GM12878 (cell line): ENCODE results near the gene ARFGAP2. TPM values are rescaled to one million over a fixed set of nuclear protein-coding genes. Genes with fewer than 3 reads are reported as not detected.

Experiments
- ATAC-seq: fragments of 200-7000 bp; cut with Tn5 transposase; 3 replicates; pipeline ENCODE4 v1.9.1; 2020; ENCODE audit warnings: mild to moderate bottlenecking, moderate library complexity
- BruUV-seq: library from RNA; stranded (reverse); fragments of 400-500 nt; replicated peaks from 2 replicates; lab custom pipeline; 2021; lab: Mats Ljungman, UMichigan
- CTCF ChIA-PET: fragments of 300-600 bp; sonication (Branson Sonifier 250); formaldehyde crosslinking; extraction: SDS; loops from one replicate; lab custom pipeline; 2021; ENCODE audit warnings: inconsistent platforms; lab: Yijun Ruan, JAX
- POLR2A ChIA-PET: fragments of 350-600 bp; formaldehyde crosslinking; extraction: SDS; loops from one replicate; lab custom pipeline; 2021; ENCODE audit warnings: inconsistent platforms; lab: Charles Lee
- RAD21 ChIA-PET: fragments of 300-600 bp; sonication (Branson Sonifier 250); formaldehyde crosslinking; loops from one replicate; lab custom pipeline; 2023; ENCODE audit warnings: antibody characterized with exemption; ENCODE audit not compliant: unreplicated experiment; lab: Charles Lee
- SMC1A ChIA-PET: fragments of 300-600 bp; sonication (Branson Sonifier 250); formaldehyde crosslinking; loops from one replicate; lab custom pipeline; 2023; ENCODE audit not compliant: unreplicated experiment, uncharacterized antibody; lab: Charles Lee
- DNase-seq: peaks from one replicate; pipeline ENCODE4 v3.0.0-alpha.2; 2011; ENCODE audit warnings: low read depth, low spot score
- FAIRE-seq: peaks from 3 replicates; lab custom pipeline; 2011; peaks lifted over from hg19 to GRCh38; lab: Jason Lieb, UNC
- H2AFZ ChIP-seq: 2 replicates; pipeline ENCODE4 v1.6.0; 2011; ENCODE audit warnings: low read depth, low read length, control low read depth; ENCODE audit not compliant: control insufficient read depth
- H3K27ac ChIP-seq: 2 replicates; pipeline ENCODE4 v1.5.1; 2011; ENCODE audit warnings: control low read depth; ENCODE audit not compliant: control insufficient read depth, insufficient read depth
- H3K27me3 ChIP-seq, 2 experiments: replicated peaks in 1 of 2; 2 replicates each; pipeline versions ENCODE4 v1.6.0 to v1.6.1; 2011; ENCODE audit warnings: low read length in 1 of 2; ENCODE audit not compliant: control insufficient read depth in 2 of 2, insufficient read depth in 2 of 2
- H3K36me3 ChIP-seq, 2 experiments: 2 replicates each; pipeline ENCODE4 v1.5.1; 2011; ENCODE audit warnings: low read length in 1 of 2; ENCODE audit not compliant: control insufficient read depth in 2 of 2, insufficient read depth in 2 of 2
- H3K4me1 ChIP-seq: 2 replicates; pipeline ENCODE4 v1.6.1; 2011; ENCODE audit warnings: mild to moderate bottlenecking, low read length, moderate library complexity, mixed read lengths; ENCODE audit not compliant: control insufficient read depth, insufficient read depth
- H3K4me2 ChIP-seq: 2 replicates; pipeline ENCODE4 v1.6.0; 2011; ENCODE audit warnings: control low read depth; ENCODE audit not compliant: control insufficient read depth, insufficient read depth
- H3K4me3 ChIP-seq: fragments of 200-600 bp; sonication (generic); 2 replicates; pipeline ENCODE4 v1.5.1; 2016
- H3K79me2 ChIP-seq: 2 replicates; pipeline ENCODE4 v1.6.0; 2011; ENCODE audit warnings: low read length; ENCODE audit not compliant: control insufficient read depth, insufficient read depth
- H3K9ac ChIP-seq: 2 replicates; pipeline ENCODE4 v1.8.0; 2011; ENCODE audit warnings: low read length, control low read depth, mixed read lengths; ENCODE audit not compliant: control insufficient read depth, insufficient read depth
- H3K9me3 ChIP-seq: replicated peaks from 3 replicates; pipeline ENCODE4 v1.5.1; 2011; ENCODE audit warnings: mild to moderate bottlenecking, low read length; ENCODE audit not compliant: control insufficient read depth, insufficient read depth
- H4K20me1 ChIP-seq: 2 replicates; pipeline ENCODE4 v1.6.0; 2011; ENCODE audit not compliant: control insufficient read depth, insufficient read depth
- BHLHE40 ChIP-seq, 2 experiments: fragments of 450-650 bp in 1 of 2; IDR thresholded peaks; 2 replicates each; pipeline ENCODE4 v1.6.1; 2011 to 2017; ENCODE audit warnings: low read depth in 2 of 2, borderline replicate concordance in 1 of 2, improper control_type of control experiment in 1 of 2, low read length in 1 of 2, mild to moderate bottlenecking in 1 of 2
- CBFB ChIP-seq: IDR thresholded peaks from 2 replicates; pipeline ENCODE4 v1.6.1; 2016; ENCODE audit warnings: antibody characterized with exemption, low read depth
- CTCF ChIP-seq, 3 experiments: IDR thresholded peaks in 2 of 3; conservative IDR thresholded peaks in 1 of 3; 2 replicates each; pipeline ENCODE4 v1.5.1; 2011; ENCODE audit warnings: low read depth in 3 of 3, low read length in 3 of 3, mild to moderate bottlenecking in 3 of 3, control low read depth in 2 of 3, moderate library complexity in 2 of 3, inconsistent platforms in 1 of 3, mixed read lengths in 1 of 3; ENCODE audit not compliant: control insufficient read depth in 2 of 3, insufficient read depth in 1 of 3; ENCODE audit errors: extremely low read depth in 1 of 3
- IRF4 ChIP-seq: IDR thresholded peaks from 2 replicates; pipeline ENCODE4 v1.6.1; 2011; ENCODE audit warnings: low read depth, low read length
- KDM1A ChIP-seq: fragments of 200-600 bp; sonication (generic); IDR thresholded peaks from 2 replicates; pipeline ENCODE4 v1.6.1; 2016; ENCODE audit warnings: borderline replicate concordance
- MLLT1 ChIP-seq: fragments of 450-650 bp; IDR thresholded peaks from 2 replicates; pipeline ENCODE4 v1.6.1; 2016; ENCODE audit warnings: mild to moderate bottlenecking
- MTA2 ChIP-seq: fragments of 450-650 bp; IDR thresholded peaks from 2 replicates; pipeline ENCODE4 v1.6.1; 2016; ENCODE audit warnings: low read depth, mild to moderate bottlenecking, moderate library complexity
- NFIC ChIP-seq: IDR thresholded peaks from 2 replicates; pipeline ENCODE4 v1.6.1; 2012; ENCODE audit warnings: low read depth, mild to moderate bottlenecking, inconsistent platforms, low read length, moderate library complexity
- SKIL ChIP-seq: fragments of 450-650 bp; IDR thresholded peaks from 2 replicates; pipeline ENCODE4 v1.6.1; 2017; ENCODE audit warnings: mild to moderate bottlenecking, low read depth, inconsistent platforms; ENCODE audit not compliant: poor library complexity, severe bottlenecking
- SUPT20H ChIP-seq: IDR thresholded peaks from 2 replicates; pipeline ENCODE4 v1.6.1; 2011; ENCODE audit warnings: low read depth, mild to moderate bottlenecking, low read length, moderate library complexity, borderline replicate concordance; ENCODE audit not compliant: control insufficient read depth
- WRNIP1 ChIP-seq: IDR thresholded peaks from 2 replicates; pipeline ENCODE4 v1.6.1; 2011; ENCODE audit warnings: low read depth, low read length, improper control_type of control experiment, borderline replicate concordance
- YY1 ChIP-seq: IDR thresholded peaks from 2 replicates; pipeline ENCODE4 v1.6.1; 2011; ENCODE audit warnings: low read depth, mild to moderate bottlenecking, low read length
- ZBTB33 ChIP-seq: fragments of 450-650 bp; IDR thresholded peaks from 2 replicates; pipeline ENCODE4 v1.6.1; 2017; ENCODE audit warnings: mild to moderate bottlenecking
- ZNF274 ChIP-seq: IDR thresholded peaks from one replicate; pipeline ENCODE4 v1.8.0; 2011; ENCODE audit not compliant: insufficient read length, insufficient read depth
- WGBS: methylation state at CpG from one replicate; pipeline ENCODE4 v1.1.6; 2016; ENCODE audit warnings: low lambda C conversion rate; ENCODE audit not compliant: insufficient replicate concordance, insufficient coverage; ENCODE audit errors: missing lambda C conversion rate; 5-methylcytosine and 5-hydroxymethylcytosine counted together
- in situ Hi-C: fragments of 300-500 bp; cut with MboI; formaldehyde crosslinking; loops from 9 replicates; pipeline ENCODE4 v1.14.3; 2018; ENCODE audit warnings: mixed read lengths
- intact Hi-C: fragments of 100-400 bp; cut with micrococcal nuclease; formaldehyde crosslinking; loops from one replicate; pipeline ENCODE4 v1.14.2; 2022; ENCODE audit not compliant: unreplicated experiment
- polyA plus RNA-seq, 11 experiments: library from polyadenylated mRNA; depleted of rRNA in 4 of 11; unstranded in 6 of 11; stranded (reverse) in 5 of 11; fragments of >200 nt; fragmentation: Nextera tagmentation in 4 of 11; fragmentation: Illumina TruSeq in 1 of 11; extraction: Ambion mirVana in 4 of 11; extraction: Trizol in 1 of 11; gene quantifications; 1 replicate in 1 of 11; 2 replicates in 10 of 11; pipeline versions ENCODE4 v1.2.1 to v1.2.3, GENCODE V29; 2011 to 2016; ENCODE audit warnings: inconsistent platforms in 2 of 11, missing spikeins in 2 of 11, low read depth in 1 of 11
- total RNA-seq, 4 experiments: library from RNA; depleted of rRNA in 3 of 4; stranded (reverse); fragments of >200 nt in 3 of 4; fragmentation: Illumina TruSeq in 1 of 4; extraction: Trizol in 1 of 4; gene quantifications; 2 replicates each; pipeline versions ENCODE4 v1.2.1 to v1.2.3, GENCODE V29; 2013 to 2021

ARFGAP2 gene
- total and polyA plus RNA-seq, 10 of the 15 experiments (the other 5 are each of a cell fraction or from before 2014, with no cell fraction given): 20.9 to 100 (median 75.5) TPM

- peaks cover 35 to 41% of the 10 kb centered on the region in 2 experiments for H3K36me3 ChIP-seq
- H3K79me2 ChIP-seq: no peaks in the 10 kb centered on the region
- in situ Hi-C loops: loop anchor here (5.0 kb wide), 1 partner anchor 277 kb away; no protein-coding TSS in a partner anchor
- ChIA-PET POLR2A (no interaction called here), CTCF (no interaction called here)
- no peaks in the 10 kb centered on the region for H3K27me3 ChIP-seq
- H3K9me3 ChIP-seq: no peaks in the 10 kb centered on the region
- no peaks in the 10 kb centered on the region; the same call in 1 of the 2 replicates for H4K20me1 ChIP-seq
- no peak overlapping the region for H2AFZ ChIP-seq
- no peak for TF ChIP-seq SUPT20H
- no peak for TF ChIP-seq YY1
- no peak for TF ChIP-seq NFIC
- no peak for TF ChIP-seq MLLT1
- TF ChIP-seq MTA2: no peak
- no peak for TF ChIP-seq ZBTB33
- TF ChIP-seq BHLHE40 (IDR thresholded peaks at IDR 0.05; ENCODE audit: borderline replicate concordance in 1 of 2, low read depth in 2 of 2, low read length in 1 of 2): no peak
- TF ChIP-seq CBFB: no peak
- no peak for TF ChIP-seq ZNF274
- no peak for TF ChIP-seq IRF4
- no peak for TF ChIP-seq CTCF (IDR thresholded peaks at IDR 0.05 in 2 of 3, conservative IDR thresholded peaks at IDR 0.05 in 1 of 3; ENCODE audit: control insufficient read depth in 2 of 3, extremely low read depth in 1 of 3, insufficient read depth in 1 of 3, low read depth in 3 of 3, low read length in 3 of 3)
- TF ChIP-seq SKIL: no peak
- no peak for TF ChIP-seq WRNIP1
- no peak for TF ChIP-seq KDM1A
- TF ChIP-seq, all 136 proteins: peak for 0
- no peak overlapping the region for H3K4me2 ChIP-seq
- no peak overlapping the region for H3K4me3 ChIP-seq
- intact Hi-C loops: no loop called here
- no peak for FAIRE-seq
- 98% methylated on average over 4 of the region's 4 CpGs for WGBS
- no peak overlapping the region for H3K27ac ChIP-seq
- no peak overlapping the region for H3K9ac ChIP-seq
- H3K4me1 ChIP-seq: no peaks in the 10 kb centered on the region
- BruUV-seq: no TSS peak
- RAD21 ChIA-PET: no interaction called here
- ATAC-seq: no peak
- DNase-seq: no peak
- SMC1A ChIA-PET: no interaction called here
Observed at GRCh38 chr11:47164321-47164720, 12.4 kb downstream of the ARFGAP2 start.
